ENCODE measurements around the gene BIRC2. TPM values are rescaled to one million over a fixed set of nuclear protein-coding genes. Genes with fewer than 3 reads are reported as not detected.
A peak's percentile ranks its signal among the peaks of the same experiment; 100 is the strongest.

Gene BIRC2
- total RNA-seq, 1 donor from 2014 or later, result 42.8 TPM

DNA sequence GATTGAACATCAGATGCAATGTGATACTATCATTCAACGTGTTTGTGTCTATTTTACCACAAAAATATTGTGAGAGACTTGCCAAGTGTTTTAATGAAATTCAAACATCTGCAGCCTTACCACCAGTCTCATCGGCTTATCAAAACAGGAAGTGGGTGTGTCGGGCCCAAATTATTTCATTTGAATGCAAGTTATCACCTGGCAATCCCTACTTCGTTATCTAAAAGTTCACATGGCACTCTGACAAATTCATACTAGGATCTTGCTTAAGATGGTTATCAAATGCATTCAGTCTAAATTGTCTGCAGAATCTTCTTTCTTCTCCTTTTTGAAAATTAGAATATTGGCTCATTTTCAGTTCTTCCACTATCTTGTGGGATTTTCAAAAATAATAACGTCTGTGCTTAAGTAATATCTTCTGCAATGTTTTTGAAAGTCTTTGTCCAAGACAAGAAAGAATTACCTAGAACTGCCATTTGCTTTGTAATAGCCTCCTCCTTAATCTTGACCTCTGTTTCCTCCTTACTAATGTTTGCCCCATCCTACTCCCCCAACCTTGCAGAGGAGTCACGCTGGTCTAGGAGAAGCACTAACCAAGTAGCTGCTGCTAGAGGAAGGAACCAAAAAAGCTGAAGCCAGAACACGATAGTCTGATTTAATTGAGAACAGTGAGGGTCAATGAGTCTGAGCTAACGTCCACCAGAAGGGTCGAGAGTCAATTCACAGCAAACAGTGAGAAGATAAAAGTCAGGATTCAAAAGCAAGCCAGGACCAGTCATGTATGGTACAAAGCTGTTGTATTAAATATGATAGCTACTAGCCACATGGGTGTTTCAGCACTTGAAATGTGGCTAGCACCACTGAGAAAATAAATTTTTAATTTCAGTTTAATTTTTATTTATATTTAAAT lies 39.9 kb upstream of the BIRC2 start:
- no peak overlapping the region for H3K4me3 Mint-ChIP-seq
- TF ChIP-seq, protein P1, sequence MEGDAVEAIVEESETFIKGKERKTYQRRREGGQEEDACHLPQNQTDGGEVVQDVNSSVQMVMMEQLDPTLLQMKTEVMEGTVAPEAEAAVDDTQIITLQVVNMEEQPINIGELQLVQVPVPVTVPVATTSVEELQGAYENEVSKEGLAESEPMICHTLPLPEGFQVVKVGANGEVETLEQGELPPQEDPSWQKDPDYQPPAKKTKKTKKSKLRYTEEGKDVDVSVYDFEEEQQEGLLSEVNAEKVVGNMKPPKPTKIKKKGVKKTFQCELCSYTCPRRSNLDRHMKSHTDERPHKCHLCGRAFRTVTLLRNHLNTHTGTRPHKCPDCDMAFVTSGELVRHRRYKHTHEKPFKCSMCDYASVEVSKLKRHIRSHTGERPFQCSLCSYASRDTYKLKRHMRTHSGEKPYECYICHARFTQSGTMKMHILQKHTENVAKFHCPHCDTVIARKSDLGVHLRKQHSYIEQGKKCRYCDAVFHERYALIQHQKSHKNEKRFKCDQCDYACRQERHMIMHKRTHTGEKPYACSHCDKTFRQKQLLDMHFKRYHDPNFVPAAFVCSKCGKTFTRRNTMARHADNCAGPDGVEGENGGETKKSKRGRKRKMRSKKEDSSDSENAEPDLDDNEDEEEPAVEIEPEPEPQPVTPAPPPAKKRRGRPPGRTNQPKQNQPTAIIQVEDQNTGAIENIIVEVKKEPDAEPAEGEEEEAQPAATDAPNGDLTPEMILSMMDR (IDR thresholded peaks at IDR 0.05; ENCODE audit: unreplicated experiment), result no peak
- H3K9me3 Mint-ChIP-seq, result peaks cover 10% of the 10 kb centered on the region
- H3K27ac Mint-ChIP-seq, result peak overlapping the region; percentile 2
- H3K4me1 Mint-ChIP-seq, result peaks cover 17% of the 10 kb centered on the region
- H3K36me3 Mint-ChIP-seq, result peaks cover 1% of the 10 kb centered on the region
- H3K27me3 Mint-ChIP-seq (ENCODE audit: low read depth), result no peaks in the 10 kb centered on the region
- no peak for DNase-seq (ENCODE audit: low spot score in 2 of 2, unreplicated experiment in 2 of 2)

DNA sequence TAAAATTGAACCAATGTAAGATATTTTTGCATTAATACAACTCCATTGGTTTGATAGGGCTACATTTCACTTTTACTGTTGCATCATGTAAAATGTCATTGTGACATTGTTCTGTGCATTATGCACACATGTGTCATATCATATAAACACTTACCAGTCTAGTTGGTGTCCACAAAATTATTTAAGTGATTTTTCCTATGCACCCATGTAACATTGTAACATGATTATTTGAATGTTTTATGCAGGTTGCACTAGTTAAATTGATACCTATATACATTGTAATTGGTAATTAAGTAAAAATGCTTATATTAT lies 39.3 kb upstream of the BIRC2 start:
- Mint-ChIP-seq H3K4me3 (no peak overlapping the region), H3K36me3 (peaks cover 1% of the 10 kb centered on the region), H3K4me1 (peaks cover 18% of the 10 kb centered on the region), H3K27ac (no peak overlapping the region), H3K27me3 (ENCODE audit: low read depth) (no peaks in the 10 kb centered on the region), H3K9me3 (peaks cover 10% of the 10 kb centered on the region)
- no peak for DNase-seq (ENCODE audit: low spot score in 2 of 2, unreplicated experiment in 2 of 2)
- TF ChIP-seq, protein P1 (IDR thresholded peaks at IDR 0.05; ENCODE audit: unreplicated experiment), result no peak

DNA sequence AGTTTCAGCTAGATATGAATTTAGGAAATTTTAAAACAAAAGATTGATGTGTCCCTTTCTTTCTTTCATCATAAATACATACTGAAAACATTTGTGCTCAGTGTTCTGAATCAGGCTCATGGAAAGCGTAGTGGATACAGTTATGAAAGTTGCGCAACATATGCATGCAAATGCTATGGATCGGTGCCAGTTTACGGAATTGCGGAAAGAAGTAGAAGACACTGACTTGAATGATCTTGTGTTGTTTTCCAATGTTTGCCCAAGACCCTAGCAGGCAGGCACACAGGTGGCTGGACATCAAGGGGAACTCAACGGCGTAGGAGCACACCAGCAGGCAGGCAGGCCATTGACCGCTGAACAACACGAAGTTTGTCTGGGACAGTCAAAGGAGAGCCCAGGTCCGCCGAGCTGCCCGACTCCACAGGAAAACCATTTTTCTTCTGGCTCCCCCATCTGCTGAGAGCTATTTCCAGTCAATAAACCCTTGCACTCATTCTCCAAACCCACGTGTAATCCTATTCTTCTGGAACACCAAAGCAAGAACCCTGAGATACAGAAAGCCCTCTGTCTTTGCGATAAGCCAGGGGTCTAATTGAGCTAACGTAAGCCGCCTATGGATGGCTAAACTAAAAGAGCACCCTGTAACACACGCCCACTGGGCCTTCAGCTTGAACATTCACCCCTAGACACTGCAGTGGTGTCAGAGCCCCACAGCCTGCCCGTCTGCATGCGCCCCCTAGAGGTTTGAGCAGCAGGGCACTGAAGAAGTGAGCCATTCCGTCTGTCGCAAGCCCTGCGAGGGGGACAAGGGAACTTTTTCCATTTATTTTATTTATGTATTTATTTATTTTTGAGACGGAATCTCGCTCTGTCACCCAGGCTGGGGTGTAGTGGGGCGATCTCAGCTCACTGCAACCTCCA lies 37.1 kb upstream of the BIRC2 start:
- TF ChIP-seq, protein P1 (IDR thresholded peaks at IDR 0.05; ENCODE audit: unreplicated experiment), result peak; percentile 32
- H3K27ac Mint-ChIP-seq, result no peak overlapping the region
- H3K4me1 Mint-ChIP-seq, result peaks cover 26% of the 10 kb centered on the region
- DNase-seq (ENCODE audit: low spot score in 2 of 2, unreplicated experiment in 2 of 2), result no peak
- no peaks in the 10 kb centered on the region for H3K36me3 Mint-ChIP-seq
- no peak overlapping the region for H3K4me3 Mint-ChIP-seq
- H3K27me3 Mint-ChIP-seq (ENCODE audit: low read depth), result no peaks in the 10 kb centered on the region
- peaks cover 5% of the 10 kb centered on the region for H3K9me3 Mint-ChIP-seq

DNA sequence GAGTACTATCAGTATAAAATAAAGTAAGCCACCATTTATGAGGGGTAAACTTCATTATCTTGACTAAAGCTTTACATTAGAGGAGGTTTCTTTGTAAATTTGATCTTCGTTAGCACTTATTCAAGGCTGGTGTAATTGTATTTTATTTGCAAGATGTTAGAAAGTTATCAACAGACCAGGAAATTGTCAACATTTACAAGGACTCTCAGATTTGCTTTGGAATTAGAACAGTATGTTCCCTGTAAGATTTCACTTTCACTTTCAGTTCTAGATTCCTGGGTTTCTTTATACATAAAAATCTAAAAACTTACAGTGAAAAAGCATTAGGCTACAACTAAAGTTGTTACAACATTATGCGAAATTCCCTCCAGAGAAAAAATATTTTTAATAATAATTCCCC lies 34.3 kb upstream of the BIRC2 start:
- Mint-ChIP-seq H3K4me3 (no peak overlapping the region), H3K27ac (peak overlapping the region; percentile 92)

DNA sequence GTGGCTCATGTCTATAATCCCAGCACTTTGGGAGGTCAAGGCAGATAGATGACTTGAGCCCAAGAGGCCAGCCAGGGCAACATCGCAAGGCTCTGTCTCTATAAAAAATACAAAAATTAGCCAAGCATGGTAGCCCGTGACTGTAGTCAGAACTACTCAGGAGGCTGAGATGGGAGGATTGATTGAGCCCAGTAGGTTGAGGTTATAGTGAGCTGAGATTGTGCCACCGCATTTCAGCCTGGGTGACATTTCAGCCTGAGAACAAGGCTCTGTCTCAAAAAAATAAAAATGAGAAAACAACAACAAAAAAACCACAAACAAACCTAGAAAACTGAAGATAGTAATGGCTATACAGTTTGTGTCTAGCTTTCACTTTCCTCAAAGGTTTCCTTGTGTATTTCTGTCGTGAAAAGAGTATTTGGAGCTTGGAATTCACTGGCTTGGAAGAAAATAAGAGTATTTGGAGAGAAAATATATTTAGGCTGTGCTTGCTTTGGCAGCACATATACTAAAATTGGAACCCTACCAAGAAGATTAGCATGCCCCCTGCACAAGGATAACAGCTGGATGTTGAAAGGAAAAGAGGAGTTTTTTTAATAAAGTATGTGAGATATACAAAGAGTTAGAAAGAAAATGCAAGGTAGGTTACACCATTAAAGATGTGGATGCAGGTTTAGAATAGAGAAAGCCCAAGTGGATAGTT lies 33.6 kb upstream of the BIRC2 start:
- Mint-ChIP-seq H3K27ac (peak overlapping the region; percentile 89), H3K9me3 (peaks cover 5% of the 10 kb centered on the region), H3K4me1 (peaks cover 28% of the 10 kb centered on the region), H3K27me3 (ENCODE audit: low read depth) (peaks cover 4% of the 10 kb centered on the region), H3K36me3 (no peaks in the 10 kb centered on the region), H3K4me3 (no peak overlapping the region)
- DNase-seq (ENCODE audit: low spot score in 2 of 2, unreplicated experiment in 2 of 2), result no peak
- TF ChIP-seq, protein P1 (IDR thresholded peaks at IDR 0.05; ENCODE audit: unreplicated experiment), result no peak

More for the DNA sequence above, 34.3 kb upstream of the BIRC2 start:
- Mint-ChIP-seq H3K36me3 (no peaks in the 10 kb centered on the region), H3K9me3 (peaks cover 5% of the 10 kb centered on the region), H3K27me3 (ENCODE audit: low read depth) (peaks cover 3% of the 10 kb centered on the region), H3K4me1 (peaks cover 27% of the 10 kb centered on the region)
- no peak for DNase-seq (ENCODE audit: low spot score in 2 of 2, unreplicated experiment in 2 of 2)
- TF ChIP-seq, protein P1 (IDR thresholded peaks at IDR 0.05; ENCODE audit: unreplicated experiment), result no peak

All from mesothelial cell of epicardium (in vitro differentiated cells).